Left ventricle myocardium inferior (tissue), 1 donor: ENCODE results near the gene CFAP107. TPM values are rescaled to one million over a fixed set of nuclear protein-coding genes. Genes with fewer than 3 reads are reported as not detected.
"Not testable (repeated sequence)": the region's sequence is repeated elsewhere in the genome, so short reads cannot be mapped to it uniquely, and the experiment has no call there.

Experiments
- DNase-seq: peaks from one replicate; pipeline ENCODE4 v3.0.0-alpha.2; 2020
- H3K27ac ChIP-seq: fragments of 200-600 bp; replicated peaks from 2 replicates; pipeline ENCODE4 v1.8.0; 2021
- H3K27me3 ChIP-seq: fragments of 200-600 bp; 2 replicates; pipeline ENCODE4 v1.8.0; 2021; ENCODE audit warnings: low read depth
- H3K36me3 ChIP-seq: fragments of 200-600 bp; 2 replicates; pipeline ENCODE4 v1.8.0; 2021
- H3K4me1 ChIP-seq: fragments of 200-600 bp; 2 replicates; pipeline ENCODE4 v1.8.0; 2021
- H3K4me3 ChIP-seq: fragments of 200-600 bp; 2 replicates; pipeline ENCODE4 v1.8.0; 2021; ENCODE audit warnings: mild to moderate bottlenecking, moderate library complexity
- H3K9me3 ChIP-seq: fragments of 200-600 bp; replicated peaks from 2 replicates; pipeline ENCODE4 v1.8.0; 2021
- intact Hi-C: fragments of 100-400 bp; cut with micrococcal nuclease; formaldehyde crosslinking; loops from one replicate; pipeline ENCODE4 v1.11.0; 2022
- total RNA-seq: library from RNA; stranded (reverse); fragmentation: NEBNext Ultra II Directional; extraction: Animal tissue kit (Norgen Biotek cat#: 25700); gene quantifications from one replicate; pipeline ENCODE4 v1.2.1, GENCODE V29; 2021
- TF ChIP-seq, protein P1 (sequence below): fragments of 200-600 bp; IDR thresholded peaks from 2 replicates; pipeline ENCODE4 v1.8.0; 2021; ENCODE audit warnings: antibody characterized with exemption, mild to moderate bottlenecking, borderline replicate concordance
- donor health status: DM: no; HTN: yes; CAD: no; lungs with severe emphysema.

CFAP107 gene
- total RNA-seq, 1 donor from 2014 or later, result not detected

DNA sequence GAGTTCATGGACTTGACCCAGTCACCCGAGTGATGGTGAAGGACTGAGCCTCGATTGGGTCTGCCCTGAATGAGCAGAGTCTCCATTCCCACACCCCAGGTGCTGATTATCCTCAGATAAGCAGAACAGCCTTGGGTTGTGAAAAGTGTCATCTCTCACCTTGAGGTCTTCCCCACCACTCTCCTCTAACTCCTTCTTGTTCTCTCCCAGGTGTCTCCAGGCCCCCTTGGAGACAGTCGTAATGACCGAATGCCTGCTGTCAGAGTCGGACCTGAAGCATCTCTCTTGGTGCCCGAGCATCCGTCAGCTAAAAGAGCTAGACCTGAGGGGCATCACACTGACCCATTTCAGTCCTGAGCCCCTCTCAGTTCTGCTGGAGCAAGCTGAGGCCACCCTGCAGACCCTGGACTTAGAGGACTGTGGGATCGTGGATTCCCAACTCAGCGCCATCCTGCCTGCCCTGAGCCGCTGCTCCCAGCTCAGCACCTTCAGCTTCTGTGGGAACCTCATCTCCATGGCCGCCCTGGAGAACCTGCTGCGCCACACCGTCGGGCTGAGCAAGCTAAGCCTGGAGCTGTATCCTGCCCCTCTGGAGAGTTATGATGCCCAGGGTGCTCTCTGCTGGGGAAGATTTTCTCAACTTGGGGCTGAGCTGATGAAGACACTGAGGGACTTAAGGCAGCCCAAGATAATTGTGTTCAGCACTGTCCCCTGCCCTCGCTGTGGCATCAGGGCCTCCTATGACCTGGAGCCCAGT is 31.0 kb downstream of the CFAP107 start:
- H3K9me3 ChIP-seq, result peaks cover 4% of the 10 kb centered on the region
- no peak for DNase-seq
- H3K4me3 ChIP-seq, result no peak overlapping the region
- TF ChIP-seq, protein P1, sequence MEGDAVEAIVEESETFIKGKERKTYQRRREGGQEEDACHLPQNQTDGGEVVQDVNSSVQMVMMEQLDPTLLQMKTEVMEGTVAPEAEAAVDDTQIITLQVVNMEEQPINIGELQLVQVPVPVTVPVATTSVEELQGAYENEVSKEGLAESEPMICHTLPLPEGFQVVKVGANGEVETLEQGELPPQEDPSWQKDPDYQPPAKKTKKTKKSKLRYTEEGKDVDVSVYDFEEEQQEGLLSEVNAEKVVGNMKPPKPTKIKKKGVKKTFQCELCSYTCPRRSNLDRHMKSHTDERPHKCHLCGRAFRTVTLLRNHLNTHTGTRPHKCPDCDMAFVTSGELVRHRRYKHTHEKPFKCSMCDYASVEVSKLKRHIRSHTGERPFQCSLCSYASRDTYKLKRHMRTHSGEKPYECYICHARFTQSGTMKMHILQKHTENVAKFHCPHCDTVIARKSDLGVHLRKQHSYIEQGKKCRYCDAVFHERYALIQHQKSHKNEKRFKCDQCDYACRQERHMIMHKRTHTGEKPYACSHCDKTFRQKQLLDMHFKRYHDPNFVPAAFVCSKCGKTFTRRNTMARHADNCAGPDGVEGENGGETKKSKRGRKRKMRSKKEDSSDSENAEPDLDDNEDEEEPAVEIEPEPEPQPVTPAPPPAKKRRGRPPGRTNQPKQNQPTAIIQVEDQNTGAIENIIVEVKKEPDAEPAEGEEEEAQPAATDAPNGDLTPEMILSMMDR, result no peak
- no peaks in the 10 kb centered on the region for H3K4me1 ChIP-seq
- H3K36me3 ChIP-seq, result no peaks in the 10 kb centered on the region
- no peak overlapping the region for H3K27ac ChIP-seq
- peaks cover 52% of the 10 kb centered on the region for H3K27me3 ChIP-seq
- intact Hi-C loops, result no loop called here

DNA sequence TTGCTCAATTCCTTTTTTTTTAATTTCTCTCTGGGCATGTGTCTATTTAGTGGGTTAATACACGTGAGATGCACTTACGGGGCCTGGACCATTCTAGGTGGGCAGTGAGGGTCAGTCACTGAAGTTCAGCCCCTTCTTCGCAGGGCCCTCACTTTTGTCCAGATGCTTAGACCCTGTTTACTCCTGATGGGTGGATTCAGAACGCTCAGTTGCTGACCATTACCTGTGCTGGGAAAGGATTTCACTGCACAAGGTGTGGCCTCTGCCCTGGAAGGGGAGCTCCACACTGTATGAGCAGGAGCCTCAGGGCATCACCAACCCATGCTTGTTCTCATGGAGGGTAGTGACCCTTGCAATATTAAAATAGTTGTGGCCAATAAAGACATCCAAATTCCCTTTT is 32.1 kb downstream of the CFAP107 start:
- H3K4me1 ChIP-seq, result no peaks in the 10 kb centered on the region
- TF ChIP-seq, protein P1, result no peak
- H3K4me3 ChIP-seq, result no peak overlapping the region
- H3K36me3 ChIP-seq, result no peaks in the 10 kb centered on the region
- H3K27ac ChIP-seq, result no peak overlapping the region
- DNase-seq, result no peak
- peaks cover 5% of the 10 kb centered on the region for H3K9me3 ChIP-seq
- H3K27me3 ChIP-seq, result peaks cover 42% of the 10 kb centered on the region
- intact Hi-C loops, result no loop called here

GRCh38 chr1:12778907-12779306 is 32.9 kb downstream of the CFAP107 start:
- TF ChIP-seq, protein P1, result no peak
- Histone ChIP-seq H3K36me3 (no peaks in the 10 kb centered on the region), H3K27ac (no peak overlapping the region), H3K9me3 (peaks cover 9% of the 10 kb centered on the region), H3K27me3 (peaks cover 35% of the 10 kb centered on the region), H3K4me1 (no peaks in the 10 kb centered on the region), H3K4me3 (no peak overlapping the region)
- DNase-seq, result no peak
- intact Hi-C loops, result no loop called here

GRCh38 chr1:12781488-12781887 is 35.5 kb downstream of the CFAP107 start:
- intact Hi-C loops, H3K4me1 ChIP-seq, H3K4me3 ChIP-seq, H3K27ac ChIP-seq, DNase-seq, H3K36me3 ChIP-seq: not testable (repeated sequence)
- Histone ChIP-seq H3K27me3 (peaks cover 16% of the 10 kb centered on the region), H3K9me3 (peaks cover 34% of the 10 kb centered on the region)

- H3K27me3 ChIP-seq, H3K36me3 ChIP-seq, H3K27ac ChIP-seq, DNase-seq, H3K4me1 ChIP-seq, H3K4me3 ChIP-seq, intact Hi-C loops: not testable (repeated sequence)
- H3K9me3 ChIP-seq, result peaks cover 37% of the 10 kb centered on the region
These were observed 37.8 kb downstream of the CFAP107 start for GRCh38 chr1:12783783-12784182.

GRCh38 chr1:12784729-12785128 is 38.7 kb downstream of the CFAP107 start:
- H3K27me3 ChIP-seq, intact Hi-C loops, H3K36me3 ChIP-seq, H3K4me3 ChIP-seq, H3K4me1 ChIP-seq, H3K27ac ChIP-seq, DNase-seq: not testable (repeated sequence)
- peaks cover 37% of the 10 kb centered on the region for H3K9me3 ChIP-seq

GRCh38 chr1:12791097-12791496 is 45.1 kb downstream of the CFAP107 start, which contains the start of gene PRAMEF1:
Gene PRAMEF1 (plus strand): TSS chr1:12791397. CDS start chr1:12793228, 1,831 bp downstream.
- H3K4me3 ChIP-seq, H3K36me3 ChIP-seq, H3K9me3 ChIP-seq, H3K4me1 ChIP-seq, intact Hi-C loops, H3K27ac ChIP-seq, DNase-seq, H3K27me3 ChIP-seq: not testable (repeated sequence)
